ENCODE measurements around the gene AK9. TPM values are rescaled to one million over a fixed set of nuclear protein-coding genes. Genes with fewer than 3 reads are reported as not detected.

AK9 gene
- total RNA-seq, 1 donor from 2014 or later = 8.2 TPM

GRCh38 chr6:109632405-109632804 lies 58.6 kb downstream of the AK9 start:
- Histone ChIP-seq H3K27me3 (no peaks in the 10 kb centered on the region), H4K20me1 (ENCODE audit: low read depth) (no peaks in the 10 kb centered on the region), H3K36me3 (no peaks in the 10 kb centered on the region), H3K79me2 (ENCODE audit: low read depth) (no peaks in the 10 kb centered on the region), H3K4me2 (no peak overlapping the region), H3K9ac (no peak overlapping the region), H3K27ac (no peak overlapping the region), H3K4me3 (no peak overlapping the region), H2AFZ (replicated peaks) (no peak overlapping the region), H3K9me3 (ENCODE audit: low read depth) (no peaks in the 10 kb centered on the region), H3K4me1 (no peaks in the 10 kb centered on the region), H3F3A (ENCODE audit: low read depth) (no peaks in the 10 kb centered on the region)
- no peak for DNase-seq (ENCODE audit: low spot score)
- H3K27ac Mint-ChIP-seq = no peak overlapping the region
- TF ChIP-seq EZH2 (IDR thresholded peaks at IDR 0.05) (no peak), EZH2phosphoT487 (IDR thresholded peaks at IDR 0.05) (no peak), CTCF (IDR thresholded peaks at IDR 0.05) (no peak)
- peaks cover 4% of the 10 kb centered on the region for H3K36me3 Mint-ChIP-seq
- no peaks in the 10 kb centered on the region for H3K27me3 Mint-ChIP-seq (ENCODE audit: insufficient read depth, low read depth)
- no peaks in the 10 kb centered on the region for H3K9me3 Mint-ChIP-seq
- no peaks in the 10 kb centered on the region for H3K4me1 Mint-ChIP-seq
- no peak overlapping the region for H3K4me3 Mint-ChIP-seq

- H3K4me1 Mint-ChIP-seq = no peaks in the 10 kb centered on the region
- Histone ChIP-seq H3K9ac (no peak overlapping the region), H2AFZ (replicated peaks) (no peak overlapping the region), H3K4me1 (no peaks in the 10 kb centered on the region), H3K9me3 (ENCODE audit: low read depth) (no peaks in the 10 kb centered on the region), H3K79me2 (ENCODE audit: low read depth) (no peaks in the 10 kb centered on the region), H3K36me3 (no peaks in the 10 kb centered on the region), H3K27me3 (no peaks in the 10 kb centered on the region), H3K27ac (no peak overlapping the region), H4K20me1 (ENCODE audit: low read depth) (no peaks in the 10 kb centered on the region), H3K4me2 (no peak overlapping the region), H3F3A (ENCODE audit: low read depth) (no peaks in the 10 kb centered on the region), H3K4me3 (no peak overlapping the region)
- no peaks in the 10 kb centered on the region for H3K9me3 Mint-ChIP-seq
- TF ChIP-seq EZH2 (IDR thresholded peaks at IDR 0.05) (no peak), EZH2phosphoT487 (IDR thresholded peaks at IDR 0.05) (no peak), CTCF (IDR thresholded peaks at IDR 0.05) (no peak)
- peaks cover 4% of the 10 kb centered on the region for H3K36me3 Mint-ChIP-seq
- H3K27ac Mint-ChIP-seq = no peak overlapping the region
- H3K4me3 Mint-ChIP-seq = no peak overlapping the region
- DNase-seq (ENCODE audit: low spot score) = no peak
- no peaks in the 10 kb centered on the region for H3K27me3 Mint-ChIP-seq (ENCODE audit: insufficient read depth, low read depth)
These were observed 59.6 kb downstream of the AK9 start for GRCh38 chr6:109631403-109631802.

- H2AFZ ChIP-seq (replicated peaks) = no peak overlapping the region
- no peaks in the 10 kb centered on the region for H3K4me1 Mint-ChIP-seq
- no peak overlapping the region for H3K4me3 Mint-ChIP-seq
- no peaks in the 10 kb centered on the region for H4K20me1 ChIP-seq (ENCODE audit: low read depth)
- peaks cover 11% of the 10 kb centered on the region for H3K9me3 Mint-ChIP-seq
- no peaks in the 10 kb centered on the region for H3K9me3 ChIP-seq (ENCODE audit: low read depth)
- H3K36me3 ChIP-seq = no peaks in the 10 kb centered on the region
- H3K9ac ChIP-seq = no peak overlapping the region
- H3K4me3 ChIP-seq = no peak overlapping the region
- no peak for TF ChIP-seq CTCF (IDR thresholded peaks at IDR 0.05)
- no peak for TF ChIP-seq EZH2phosphoT487 (IDR thresholded peaks at IDR 0.05)
- TF ChIP-seq EZH2 (IDR thresholded peaks at IDR 0.05) = no peak
- peaks cover under 1% of the 10 kb centered on the region for H3F3A ChIP-seq (ENCODE audit: low read depth)
- no peak overlapping the region for H3K27ac Mint-ChIP-seq
- H3K27me3 Mint-ChIP-seq (ENCODE audit: insufficient read depth, low read depth) = no peaks in the 10 kb centered on the region
- no peaks in the 10 kb centered on the region for H3K4me1 ChIP-seq
- H3K36me3 Mint-ChIP-seq = peaks cover 6% of the 10 kb centered on the region
- no peaks in the 10 kb centered on the region for H3K27me3 ChIP-seq
- no peaks in the 10 kb centered on the region for H3K79me2 ChIP-seq (ENCODE audit: low read depth)
- no peak for DNase-seq (ENCODE audit: low spot score)
- H3K27ac ChIP-seq = no peak overlapping the region
- no peak overlapping the region for H3K4me2 ChIP-seq
These were observed 62.6 kb downstream of the AK9 start for GRCh38 chr6:109628158-109629000.

Measured in neural progenitor cell (in vitro differentiated cells).